ENCODE measurements around the gene TM4SF18. TPM values are rescaled to one million over a fixed set of nuclear protein-coding genes. Genes with fewer than 3 reads are reported as not detected.
"Not testable (repeated sequence)": the region's sequence is repeated elsewhere in the genome, so short reads cannot be mapped to it uniquely, and the experiment has no call there.

TM4SF18 gene
- polyA plus RNA-seq, 5 donors, result 8.7 to 16.1 (median 11.7) TPM

DNA sequence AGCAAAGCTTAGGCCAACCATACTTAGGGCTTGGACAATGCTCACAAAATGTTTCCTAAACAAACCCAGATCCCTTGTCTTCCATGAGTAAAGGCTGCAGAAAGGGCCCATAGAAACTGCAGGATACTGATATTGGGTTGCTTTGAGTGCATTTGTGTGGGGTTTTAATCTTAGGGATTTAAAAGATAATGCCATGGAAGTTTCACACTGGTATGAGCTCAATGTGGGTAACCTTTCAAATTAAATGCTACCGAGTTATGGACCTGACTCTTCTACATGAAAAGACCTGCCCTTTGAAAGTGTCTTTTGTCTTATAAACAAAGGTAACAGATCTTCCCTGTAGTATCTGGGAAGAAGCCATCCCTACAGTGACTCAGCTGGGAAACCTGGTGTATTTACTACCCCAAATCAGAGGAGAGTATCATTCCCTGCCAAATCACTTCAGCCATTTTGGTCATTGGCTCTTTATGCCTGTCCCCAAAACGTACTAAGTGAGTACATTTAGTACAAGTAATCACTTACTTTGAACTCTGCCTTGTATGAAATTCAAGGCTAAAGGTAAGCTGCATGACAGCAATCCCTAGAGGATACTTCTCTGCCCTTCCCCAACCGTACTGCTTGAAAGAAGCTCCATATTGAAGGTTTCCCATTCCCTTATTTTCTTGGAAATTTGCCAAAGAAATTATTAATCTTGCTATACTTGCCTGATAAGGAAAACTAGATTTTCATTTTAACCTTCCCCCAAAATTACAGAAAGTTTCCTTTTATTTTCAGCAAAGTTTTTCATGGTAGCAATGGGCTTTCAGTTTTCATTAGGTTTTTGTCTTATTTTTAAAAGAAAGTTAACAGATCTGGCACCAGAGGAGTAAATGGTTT, 36.8 kb upstream of the TM4SF18 start:
- DNase-seq, result no peak

DNA sequence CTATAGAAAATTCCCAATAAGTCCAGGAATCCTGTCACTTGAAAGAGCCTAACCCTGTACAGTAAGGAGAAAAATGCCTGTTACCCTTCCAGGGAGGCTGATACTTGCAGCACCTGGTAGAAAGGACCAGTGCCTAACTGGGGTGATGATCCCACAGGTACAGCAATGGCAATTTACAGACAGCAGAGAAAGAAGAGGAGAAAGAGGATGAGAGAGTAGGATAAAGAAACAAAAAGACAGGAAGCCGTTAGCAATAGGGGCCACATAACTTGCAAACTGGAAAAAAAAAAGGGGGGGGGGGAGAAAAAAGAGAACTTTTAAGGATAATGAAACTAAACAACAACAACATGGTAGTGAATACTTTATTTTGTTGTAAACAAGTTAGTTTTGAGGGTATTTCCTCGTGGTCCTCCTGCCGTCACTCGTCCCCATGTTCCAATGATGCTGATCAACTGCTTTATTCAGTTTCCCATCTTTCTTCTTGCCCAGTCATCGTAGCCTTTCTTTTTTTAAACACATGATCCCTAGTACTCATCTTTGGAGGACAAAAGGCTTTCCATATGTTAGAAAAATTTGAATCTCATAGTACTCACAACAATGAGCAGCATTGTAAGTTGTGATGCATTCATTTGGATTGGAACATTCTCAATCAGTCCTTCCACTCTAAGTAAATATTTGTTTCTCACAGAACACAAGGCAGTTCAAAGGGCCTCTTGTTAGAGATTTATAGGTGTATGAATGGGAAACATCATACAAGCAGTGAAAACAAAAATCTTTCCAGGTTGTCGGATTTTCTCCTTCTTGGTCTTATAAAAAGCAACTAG, 35.5 kb upstream of the TM4SF18 start:
- DNase-seq, result no peak

DNA sequence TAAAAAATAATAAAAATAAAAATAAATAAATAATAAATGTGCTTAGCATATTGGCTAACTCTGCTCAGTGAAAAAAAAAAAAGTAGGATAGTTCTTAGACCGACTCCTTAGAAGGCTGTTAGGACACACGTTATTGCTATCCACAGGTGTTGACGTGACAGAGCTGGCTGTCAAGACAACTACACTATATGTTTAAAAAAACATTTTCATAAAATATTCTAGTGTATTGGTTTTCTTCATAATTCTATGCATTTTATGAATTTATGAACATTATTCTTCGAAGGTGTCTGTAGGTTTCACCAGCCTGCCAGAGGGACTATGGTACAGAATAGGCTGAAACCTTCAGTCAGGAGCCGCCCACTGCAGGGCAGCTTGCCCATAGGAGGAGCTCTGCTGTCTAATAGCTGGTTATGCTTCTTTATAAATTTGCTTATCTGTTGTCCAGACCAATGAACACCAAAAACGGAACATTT, 34.8 kb upstream of the TM4SF18 start:
- DNase-seq, result no peak

DNA sequence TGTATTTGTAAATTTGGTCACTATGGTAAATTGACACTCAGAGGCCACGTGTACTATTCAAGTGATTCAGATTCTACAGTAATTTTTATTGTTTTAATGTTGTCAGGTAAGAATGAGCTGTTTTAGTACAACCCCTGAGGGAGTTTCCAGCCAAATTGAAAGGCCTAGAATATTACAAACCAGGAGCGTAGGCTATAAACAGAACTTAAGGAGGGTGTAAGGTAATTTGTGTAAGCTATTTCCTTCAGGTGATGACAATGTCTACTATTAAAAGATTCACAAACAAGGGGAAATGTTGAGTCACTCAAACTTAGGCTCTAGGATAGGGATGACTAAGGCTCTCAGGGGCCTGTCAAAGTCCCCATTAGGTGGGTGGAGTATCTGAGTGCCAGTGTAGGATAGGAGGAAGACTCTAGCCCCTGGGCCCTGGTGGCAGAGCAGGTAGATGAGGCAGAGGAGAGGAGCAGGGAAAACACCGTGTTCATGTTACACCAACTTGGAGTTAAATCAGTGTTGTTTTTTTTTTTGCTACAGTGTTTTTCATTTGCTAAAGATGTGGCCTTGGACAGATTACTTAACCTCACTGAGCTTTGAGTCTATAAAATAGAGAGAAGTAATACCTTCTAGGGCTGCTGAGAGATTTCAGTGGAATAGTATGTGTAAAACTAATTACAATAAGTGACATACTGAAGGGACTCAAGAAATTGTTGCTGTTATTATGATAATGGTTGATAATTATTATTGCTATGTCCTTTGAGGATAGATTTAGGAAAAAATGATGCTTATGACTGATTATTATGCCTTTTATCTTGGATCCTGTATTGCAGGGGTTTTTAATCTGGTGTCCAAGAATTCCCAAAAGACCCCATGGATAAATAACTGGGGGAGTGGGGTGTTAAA, 33.8 kb upstream of the TM4SF18 start:
- no peak for DNase-seq

DNA sequence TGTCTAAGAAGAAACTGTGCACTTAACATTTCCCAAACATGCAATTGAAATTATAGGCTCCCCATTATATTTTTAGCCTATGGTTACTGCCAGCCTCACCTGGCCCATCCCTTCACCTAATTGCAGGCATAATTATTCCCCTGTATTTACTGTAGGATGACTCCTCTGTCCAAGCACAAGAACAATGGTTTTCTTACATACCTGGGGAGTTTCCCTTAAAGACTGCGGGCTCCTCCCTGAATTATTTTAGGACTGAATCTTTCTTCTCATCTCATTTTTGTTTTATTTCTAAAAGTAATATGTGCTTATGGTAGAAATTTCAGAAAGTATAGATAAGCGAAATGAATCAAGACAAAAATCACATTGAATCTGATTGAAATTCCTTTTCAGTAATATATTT, 32.6 kb upstream of the TM4SF18 start:
- DNase-seq, result no peak

DNA sequence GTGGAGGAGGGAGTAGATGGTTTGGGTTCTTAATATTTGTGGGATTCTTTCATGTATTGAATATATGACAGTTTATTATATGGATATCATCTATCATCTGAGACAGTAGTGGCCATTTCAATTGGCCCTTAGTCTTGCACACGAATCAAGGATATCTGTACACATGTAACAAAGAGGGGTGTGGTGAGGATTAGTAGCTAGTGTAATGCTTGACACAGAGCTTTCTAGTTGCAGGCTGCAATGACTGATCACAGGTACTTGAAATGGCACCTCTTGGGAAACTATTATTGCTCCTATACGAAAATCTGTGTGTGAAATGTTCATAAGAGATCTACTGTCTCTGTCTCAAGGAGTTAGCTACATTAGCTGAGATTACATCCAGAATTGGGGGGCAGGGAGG, 31.2 kb upstream of the TM4SF18 start:
- DNase-seq, result no peak

DNA sequence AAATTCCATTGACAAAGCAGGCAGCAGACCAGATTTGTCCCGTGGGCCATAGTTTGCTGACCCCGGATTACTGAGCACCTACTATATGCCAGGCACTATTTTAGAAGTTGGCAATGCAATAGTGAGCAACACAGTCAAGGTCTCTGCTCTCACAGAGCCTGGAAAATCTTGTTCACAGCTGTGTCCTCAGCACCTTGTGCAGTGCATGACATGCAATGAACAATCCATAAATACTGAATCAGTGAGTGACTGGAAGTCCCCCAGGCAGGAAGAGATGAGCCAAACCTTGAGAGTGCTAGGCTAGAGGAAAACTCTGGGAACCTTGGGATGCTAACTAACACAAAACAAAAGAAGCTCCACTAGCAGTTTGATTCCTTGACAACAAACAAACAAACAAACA, 29.6 kb upstream of the TM4SF18 start:
- no peak for DNase-seq

DNA sequence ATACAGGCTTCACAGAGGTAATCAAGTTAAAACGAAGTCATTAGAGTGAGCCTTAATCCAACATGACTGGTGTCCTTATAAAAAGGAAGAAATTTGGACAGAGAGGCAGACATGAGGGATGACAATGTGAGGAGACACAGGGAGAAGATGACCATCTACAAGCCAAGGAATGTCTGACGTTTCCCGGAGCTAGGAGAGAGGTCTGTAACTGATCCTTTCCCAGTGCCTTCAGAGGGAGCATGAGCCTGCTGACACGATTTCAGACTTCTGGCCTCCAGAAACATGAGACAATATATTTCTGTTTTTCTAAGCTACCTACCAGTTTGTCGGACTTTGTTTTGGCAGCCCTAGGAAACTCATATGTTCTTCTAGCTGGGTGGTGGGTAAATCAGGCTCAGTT, 28.9 kb upstream of the TM4SF18 start:
- no peak for DNase-seq

DNA sequence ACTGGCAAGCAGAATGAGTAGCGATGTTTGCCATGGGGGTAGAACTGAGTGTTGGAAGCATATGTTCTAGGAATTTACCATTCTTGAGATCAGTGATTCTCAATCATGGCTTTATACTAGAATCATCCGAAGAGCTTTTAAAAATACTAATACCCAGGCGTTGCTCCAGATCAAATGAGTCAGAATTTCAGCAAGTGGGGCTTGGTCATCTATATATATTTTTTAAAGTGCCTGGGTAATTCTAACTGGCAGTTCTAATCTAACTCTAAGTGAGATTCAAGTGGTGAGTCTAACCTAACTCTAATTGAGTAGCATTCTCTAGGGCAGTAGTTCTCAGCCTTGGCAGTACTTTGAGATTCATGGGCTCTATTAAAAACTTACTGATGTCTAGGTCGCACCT, 23.2 kb upstream of the TM4SF18 start:
- DNase-seq, result no peak

DNA sequence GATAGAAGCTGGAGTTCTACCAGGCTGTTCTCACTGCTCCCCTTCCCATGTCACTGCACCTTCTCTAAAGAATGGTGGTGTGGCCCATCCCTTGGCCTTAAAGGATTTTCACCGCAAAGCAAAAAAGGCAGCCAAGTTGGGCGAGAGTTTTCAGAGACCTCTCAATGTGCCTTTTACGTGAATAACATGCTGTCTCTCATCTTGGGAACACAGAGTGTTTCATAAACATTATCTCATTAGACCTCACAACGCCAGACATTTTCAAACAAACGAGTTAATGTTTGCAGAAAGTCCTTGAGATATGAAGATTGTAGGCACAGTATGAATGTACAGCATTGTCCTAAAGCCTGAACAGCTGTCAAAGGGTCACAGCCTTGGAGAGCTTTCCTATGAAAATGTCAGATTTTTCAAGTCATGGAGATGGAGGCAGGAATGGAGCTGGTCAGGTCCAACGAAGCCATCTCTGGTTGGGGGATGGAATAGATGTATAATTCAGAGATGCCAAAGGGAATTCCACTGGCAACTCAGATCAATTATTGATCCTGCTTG, 22.7 kb upstream of the TM4SF18 start:
- peak in 1 of 2 donors; percentile 34 for DNase-seq

DNA sequence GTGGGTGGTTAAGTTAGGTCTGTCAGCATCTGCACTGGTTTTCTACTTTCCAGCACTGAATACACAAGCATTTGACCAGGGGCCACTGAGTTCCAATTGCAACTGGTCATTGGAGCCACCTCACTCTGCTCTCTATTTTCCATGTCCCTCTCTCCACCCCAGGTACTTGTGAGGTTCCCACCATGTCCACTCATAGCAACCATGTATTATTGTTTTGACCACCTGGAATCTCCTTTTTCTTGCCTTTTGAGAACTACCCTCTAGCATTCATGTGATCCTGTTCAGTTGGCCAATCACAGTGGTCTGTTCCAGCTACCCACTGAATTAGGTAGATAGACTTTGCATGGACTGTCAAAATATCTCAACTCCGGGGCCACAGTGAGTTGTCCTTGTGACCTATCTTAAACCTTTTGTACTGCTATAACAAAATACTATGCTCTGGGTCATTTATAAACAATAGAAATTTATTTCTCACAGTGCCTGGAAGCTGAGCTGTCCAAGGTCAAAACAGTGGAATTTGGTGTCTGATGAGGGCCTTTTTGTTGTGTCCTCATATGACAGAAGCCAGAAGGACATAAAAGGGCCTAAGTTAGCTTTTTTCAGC, 20.2 kb upstream of the TM4SF18 start:
- DNase-seq, result no peak

DNA sequence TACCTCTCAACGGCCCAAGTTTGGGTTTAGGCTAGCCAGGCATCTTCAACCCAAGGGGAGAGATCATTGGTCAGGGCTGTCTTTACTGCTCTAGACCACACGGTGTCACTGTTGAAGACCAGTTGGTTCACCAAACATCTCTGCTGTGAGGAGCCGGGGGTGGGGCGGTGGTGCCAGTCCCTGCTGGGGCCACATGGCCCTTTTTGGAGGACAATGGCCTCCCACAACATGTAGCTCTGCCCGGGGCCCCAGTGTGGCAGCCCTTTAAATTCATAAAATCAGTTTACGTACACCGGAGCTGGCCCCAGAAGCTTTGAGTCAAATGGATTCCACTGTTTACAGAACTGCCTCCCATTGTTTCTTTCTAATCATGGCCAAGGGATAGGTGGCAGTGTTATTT, 19.1 kb upstream of the TM4SF18 start:
- no peak for DNase-seq

DNA sequence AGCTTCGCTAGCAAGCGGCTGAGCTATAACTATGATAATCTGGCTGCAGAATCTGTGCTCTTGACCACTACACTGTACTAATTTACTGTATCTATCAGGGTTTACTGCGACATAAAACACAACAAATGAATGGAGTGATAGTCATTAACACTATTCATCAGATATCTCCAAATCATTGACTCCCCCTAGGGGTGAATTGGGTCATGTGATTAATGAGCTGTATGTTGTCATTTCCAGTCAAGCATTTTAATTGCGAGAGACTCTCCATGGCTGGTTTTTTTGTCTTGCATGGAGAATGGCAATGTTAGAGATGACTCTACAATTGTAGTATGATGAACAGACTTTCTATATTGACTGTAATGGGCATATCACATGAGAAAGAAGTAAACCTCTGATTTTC, 10.5 kb upstream of the TM4SF18 start:
- DNase-seq, result no peak

DNA sequence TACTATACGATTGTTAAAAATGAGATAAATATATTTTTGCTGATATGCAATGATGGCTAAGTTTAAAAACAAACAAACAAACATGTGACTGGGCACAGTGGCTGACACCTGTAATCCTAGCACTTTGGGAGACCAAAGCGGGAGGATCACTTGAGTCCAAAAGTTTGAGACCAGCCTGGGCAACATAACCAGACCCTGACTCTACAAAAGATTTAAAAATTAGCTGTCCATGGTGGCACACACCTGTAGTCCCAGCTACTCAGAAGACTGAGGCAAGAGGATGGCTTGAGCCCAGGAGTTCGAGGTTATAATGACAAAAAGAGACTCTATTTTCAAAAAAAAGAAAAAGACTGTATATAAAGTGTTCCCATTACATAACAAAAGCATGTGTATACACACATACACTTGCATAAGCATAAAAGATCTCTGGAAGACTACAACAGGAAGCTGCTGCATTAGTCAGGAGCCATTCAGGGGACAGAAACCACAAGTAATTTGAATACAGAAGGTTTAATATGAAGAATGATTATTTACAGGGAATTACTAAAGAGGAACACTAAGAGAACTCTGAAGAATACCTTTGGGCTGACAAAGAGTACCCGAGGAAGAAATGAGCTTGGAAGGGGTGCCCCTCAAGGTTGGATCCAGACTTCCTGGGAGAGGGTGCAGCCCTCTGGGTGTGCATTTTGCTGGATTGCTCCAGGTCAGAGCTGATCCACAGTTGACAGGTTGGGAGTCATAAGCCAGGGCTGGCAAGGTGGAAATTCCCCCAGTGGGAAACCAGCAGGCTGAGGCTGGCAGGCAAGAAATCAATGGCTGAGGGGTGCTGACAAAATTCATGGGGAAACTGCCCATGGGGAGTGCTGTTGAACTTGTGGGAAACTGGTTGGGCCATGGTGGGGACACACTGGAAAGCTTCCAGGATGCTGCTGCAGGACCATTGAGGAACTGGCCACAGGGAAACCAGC, 9.3 kb upstream of the TM4SF18 start:
- no peak for DNase-seq

DNA sequence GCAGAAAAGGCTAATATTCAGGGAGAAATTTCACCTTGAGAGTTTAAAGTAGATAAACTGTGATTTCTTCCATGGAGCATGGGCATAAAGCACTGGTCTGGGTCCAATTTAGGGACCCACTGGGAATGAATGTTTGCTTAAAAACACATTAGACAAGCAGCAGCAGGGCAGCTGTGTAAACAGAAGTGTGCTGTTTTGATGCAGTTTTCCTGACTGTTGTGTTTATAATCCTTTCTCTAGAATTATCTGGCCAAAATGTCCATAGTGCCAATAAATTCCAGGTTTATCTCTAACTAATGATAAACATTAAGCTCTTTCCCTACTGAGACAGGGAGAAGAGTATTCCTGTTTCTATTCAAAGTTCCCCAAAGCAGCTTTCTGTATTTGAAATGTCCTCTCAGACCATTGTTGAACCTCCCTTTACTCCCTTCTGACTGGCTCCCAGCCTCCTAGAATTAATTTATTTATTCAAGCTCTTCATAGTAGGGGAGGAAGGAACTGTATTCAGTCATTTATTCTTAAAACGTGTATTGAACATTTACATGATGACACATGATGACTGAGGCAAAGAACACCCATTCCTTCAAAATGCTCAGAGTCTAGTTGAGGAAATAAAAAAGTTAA, 7.0 kb upstream of the TM4SF18 start:
- DNase-seq, result no peak

DNA sequence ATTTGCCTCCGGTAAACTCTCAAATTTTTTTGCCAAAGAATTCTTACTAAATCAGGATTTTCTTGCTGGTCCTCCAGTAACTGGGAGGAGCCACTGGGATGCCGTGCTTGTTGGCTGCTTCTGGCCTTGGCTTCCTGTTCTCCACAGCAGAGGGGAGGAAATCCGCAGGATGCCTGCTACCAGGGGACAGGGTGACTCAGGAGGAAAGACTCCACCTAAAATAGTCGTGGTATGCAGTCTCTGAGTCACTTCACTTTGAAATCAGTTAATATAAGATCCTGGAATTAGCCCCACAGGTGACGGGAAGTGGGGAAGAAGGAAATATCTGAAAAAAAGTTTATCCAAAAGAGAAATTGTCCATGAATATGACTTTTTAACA, 6.5 kb upstream of the TM4SF18 start:
- DNase-seq, result peak; percentile 24 to 36

DNA sequence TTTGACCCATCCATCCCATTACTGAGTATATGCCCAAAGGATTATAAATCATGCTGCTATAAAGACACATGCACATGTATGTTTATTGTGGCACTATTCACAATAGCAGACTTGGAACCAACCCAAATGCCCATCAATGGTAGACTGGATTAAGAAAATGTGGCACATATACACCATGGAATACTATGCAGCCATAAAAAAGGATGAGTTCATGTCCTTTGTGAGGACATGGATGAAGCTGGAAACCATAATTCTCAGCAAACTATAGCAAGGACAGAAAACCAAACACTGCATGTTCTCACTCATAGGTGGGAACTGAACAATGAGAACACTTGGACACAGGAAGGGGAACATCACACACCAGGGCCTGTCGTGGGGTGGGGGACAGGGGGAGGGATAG, 4.0 kb upstream of the TM4SF18 start:
- DNase-seq, result not testable (repeated sequence)

DNA sequence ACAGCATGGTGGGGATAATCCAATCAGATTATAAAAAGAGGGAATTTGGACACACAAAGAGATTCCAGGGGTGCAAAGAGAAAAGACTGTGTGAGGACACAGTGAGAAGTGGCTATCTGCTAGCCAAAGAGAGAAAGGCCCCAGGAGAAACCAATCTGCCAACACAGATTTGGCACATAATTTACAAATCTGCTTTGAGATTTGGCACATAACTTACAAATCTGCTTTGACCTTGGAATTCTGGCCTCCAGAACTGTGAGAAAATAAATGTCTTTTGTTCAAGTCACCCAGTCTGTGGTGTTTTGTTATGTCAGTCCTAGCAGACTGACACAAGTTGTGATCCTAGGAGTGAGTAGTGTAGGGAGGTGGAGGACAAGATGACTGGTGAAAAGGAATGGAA, 3.5 kb upstream of the TM4SF18 start:
- DNase-seq, result no peak

DNA sequence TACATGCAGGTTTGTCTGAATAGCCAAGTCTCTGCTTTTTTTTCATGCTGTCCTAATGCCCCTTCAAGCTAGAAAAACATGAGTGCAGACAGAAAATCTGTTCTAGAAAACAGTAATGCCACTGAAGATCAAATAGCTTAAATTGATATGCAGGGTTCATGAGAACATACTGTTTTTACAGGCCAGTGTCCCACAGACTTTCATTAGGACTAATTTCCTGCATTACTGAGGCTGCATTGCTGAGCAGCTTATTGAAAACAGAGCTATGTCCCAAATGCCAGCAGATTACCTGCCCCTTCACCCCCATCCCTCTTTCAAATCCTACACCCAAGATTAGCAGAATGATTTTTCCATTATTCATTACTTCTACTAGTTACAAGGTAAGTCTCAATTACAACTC, 665 bp downstream of the TM4SF18 start:
- DNase-seq, result no peak

Measured in right lung (tissue), 5 donors.